Lower lobe of right lung (tissue), 2 donors: ENCODE measurements around the gene CMIP. TPM values are rescaled to one million over a fixed set of nuclear protein-coding genes. Genes with fewer than 3 reads are reported as not detected.

Source experiments
- ATAC-seq, 2 donors: fragments of 200-7000 bp; cut with Tn5 transposase; one replicate each; pipeline ENCODE4 v1.9.1; 2020 to 2022; ENCODE audit warnings: mild to moderate bottlenecking in 2 of 2, moderate library complexity in 2 of 2
- DNase-seq: peaks from one replicate; pipeline ENCODE4 v3.0.0-alpha.2; 2020
- H3K27ac ChIP-seq: fragments of 200-600 bp; one replicate; pipeline ENCODE4 v1.8.0; 2022
- H3K27me3 ChIP-seq: fragments of 200-600 bp; one replicate; pipeline ENCODE4 v1.8.0; 2022; ENCODE audit warnings: low read depth
- H3K36me3 ChIP-seq: fragments of 200-600 bp; one replicate; pipeline ENCODE4 v1.8.0; 2022; ENCODE audit warnings: mild to moderate bottlenecking
- H3K4me1 ChIP-seq: fragments of 200-600 bp; one replicate; pipeline ENCODE4 v1.8.0; 2022
- H3K4me3 ChIP-seq: fragments of 200-600 bp; one replicate; pipeline ENCODE4 v1.8.0; 2022; ENCODE audit warnings: mild to moderate bottlenecking
- H3K9me3 ChIP-seq: fragments of 200-600 bp; one replicate; pipeline ENCODE4 v1.8.0; 2022
- intact Hi-C: fragments of 100-400 bp; cut with DNase I; formaldehyde crosslinking; loops from one replicate; pipeline ENCODE4 v1.11.0; 2022
- total RNA-seq: library from RNA; stranded (reverse); fragmentation: NEBNext Ultra II Directional; extraction: Animal tissue kit (Norgen Biotek cat#: 25700); gene quantifications from one replicate; pipeline ENCODE4 v1.2.1, GENCODE V29; 2021
- TF ChIP-seq, protein P1 (sequence below): fragments of 200-600 bp; IDR thresholded peaks from one replicate; pipeline ENCODE4 v1.8.0; 2022; ENCODE audit warnings: antibody characterized with exemption, mild to moderate bottlenecking
- donor health status: DM: no; HTN: yes; CAD: no; lungs with severe emphysema.

Gene CMIP
- total RNA-seq, 1 donor from 2014 or later: 77.4 TPM

DNA sequence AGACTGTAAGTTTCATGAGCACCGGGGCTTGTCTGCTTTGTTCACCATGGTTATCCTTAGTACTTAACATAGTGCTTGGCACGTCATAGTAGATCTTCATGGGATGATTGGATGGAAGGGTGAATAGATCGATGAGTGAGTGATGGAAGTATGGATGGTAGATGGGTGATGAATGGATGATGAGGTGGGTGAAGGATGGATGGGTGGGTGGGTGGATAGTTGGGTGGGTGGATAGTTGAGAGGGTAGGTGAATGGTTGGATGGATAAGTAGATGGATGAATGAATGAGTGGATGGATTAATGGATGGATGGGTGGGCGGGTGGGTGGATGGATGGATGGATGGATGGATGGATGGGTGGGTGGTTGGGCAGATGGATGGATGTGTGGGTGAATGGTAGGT is 201.3 kb downstream of the CMIP start:
- Histone ChIP-seq H3K27ac (no peak overlapping the region), H3K9me3 (no peaks in the 10 kb centered on the region), H3K36me3 (peaks cover 10% of the 10 kb centered on the region), H3K4me1 (peaks cover 14% of the 10 kb centered on the region), H3K27me3 (no peaks in the 10 kb centered on the region), H3K4me3 (no peak overlapping the region)
- TF ChIP-seq, protein P1, sequence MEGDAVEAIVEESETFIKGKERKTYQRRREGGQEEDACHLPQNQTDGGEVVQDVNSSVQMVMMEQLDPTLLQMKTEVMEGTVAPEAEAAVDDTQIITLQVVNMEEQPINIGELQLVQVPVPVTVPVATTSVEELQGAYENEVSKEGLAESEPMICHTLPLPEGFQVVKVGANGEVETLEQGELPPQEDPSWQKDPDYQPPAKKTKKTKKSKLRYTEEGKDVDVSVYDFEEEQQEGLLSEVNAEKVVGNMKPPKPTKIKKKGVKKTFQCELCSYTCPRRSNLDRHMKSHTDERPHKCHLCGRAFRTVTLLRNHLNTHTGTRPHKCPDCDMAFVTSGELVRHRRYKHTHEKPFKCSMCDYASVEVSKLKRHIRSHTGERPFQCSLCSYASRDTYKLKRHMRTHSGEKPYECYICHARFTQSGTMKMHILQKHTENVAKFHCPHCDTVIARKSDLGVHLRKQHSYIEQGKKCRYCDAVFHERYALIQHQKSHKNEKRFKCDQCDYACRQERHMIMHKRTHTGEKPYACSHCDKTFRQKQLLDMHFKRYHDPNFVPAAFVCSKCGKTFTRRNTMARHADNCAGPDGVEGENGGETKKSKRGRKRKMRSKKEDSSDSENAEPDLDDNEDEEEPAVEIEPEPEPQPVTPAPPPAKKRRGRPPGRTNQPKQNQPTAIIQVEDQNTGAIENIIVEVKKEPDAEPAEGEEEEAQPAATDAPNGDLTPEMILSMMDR: no peak
- ATAC-seq (no peak), DNase-seq (no peak)
- intact Hi-C loops: no loop called here

DNA sequence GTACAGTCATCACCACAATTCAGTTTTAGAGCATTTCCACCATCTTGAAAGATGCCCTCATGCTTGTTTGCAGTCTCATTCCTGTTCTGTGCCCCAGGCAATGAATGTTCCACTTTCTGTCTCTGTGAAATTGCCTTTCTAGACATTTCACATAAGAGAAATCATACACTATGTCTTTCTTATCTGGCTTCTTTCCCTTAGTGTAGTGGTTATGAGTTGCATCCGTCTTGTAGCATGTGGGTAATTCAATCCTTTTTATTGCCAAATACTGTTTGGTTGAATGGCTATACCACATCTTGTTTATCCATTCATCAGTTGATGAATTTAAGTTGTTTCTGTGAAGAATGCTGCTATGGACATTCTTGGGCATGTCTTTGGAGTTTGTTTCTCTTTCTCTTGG is 202.0 kb downstream of the CMIP start:
- ATAC-seq: no peak
- no peaks in the 10 kb centered on the region for H3K27me3 ChIP-seq
- peaks cover 21% of the 10 kb centered on the region for H3K4me1 ChIP-seq
- H3K4me3 ChIP-seq: no peak overlapping the region
- DNase-seq: no peak
- peaks cover 5% of the 10 kb centered on the region for H3K36me3 ChIP-seq
- no peak overlapping the region for H3K27ac ChIP-seq
- intact Hi-C loops: no loop called here
- TF ChIP-seq, protein P1: no peak
- no peaks in the 10 kb centered on the region for H3K9me3 ChIP-seq

- intact Hi-C loops: no loop called here
- Histone ChIP-seq H3K4me3 (no peak overlapping the region), H3K36me3 (peaks cover 5% of the 10 kb centered on the region), H3K27me3 (no peaks in the 10 kb centered on the region), H3K27ac (no peak overlapping the region), H3K4me1 (peaks cover 25% of the 10 kb centered on the region), H3K9me3 (no peaks in the 10 kb centered on the region)
- TF ChIP-seq, protein P1: no peak
- no peak for ATAC-seq
- no peak for DNase-seq
These were observed 202.9 kb downstream of the CMIP start for GRCh38 chr16:81647527-81647926.

DNA sequence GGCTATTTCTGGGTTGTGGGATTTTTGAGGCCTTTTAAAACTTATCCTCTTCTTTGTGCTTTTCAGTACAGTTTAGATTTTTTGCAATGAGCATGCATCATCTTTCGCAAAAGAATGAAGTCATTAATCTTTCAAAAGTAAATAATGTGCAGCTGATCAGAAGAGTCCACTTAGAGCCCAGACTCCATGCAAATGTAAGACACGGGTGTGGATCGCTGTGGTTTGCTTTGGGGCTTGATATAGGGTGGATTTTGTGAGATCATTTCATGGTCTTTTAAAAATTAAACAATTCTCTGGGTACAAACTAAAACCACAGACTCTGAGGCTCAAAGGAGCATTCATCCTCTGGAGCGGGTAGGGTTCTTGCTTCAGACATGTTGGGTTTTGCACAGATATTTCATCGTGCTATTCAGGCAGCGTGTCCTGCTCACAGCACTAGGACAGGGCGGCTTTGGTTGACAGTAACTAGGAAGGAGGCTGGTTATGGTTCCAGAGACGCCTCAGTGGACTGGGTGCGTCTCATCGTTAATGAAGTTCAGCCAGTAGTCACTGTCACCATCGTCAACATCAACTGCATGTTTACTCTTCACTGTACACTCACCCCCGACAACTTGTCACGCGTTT is 205.1 kb downstream of the CMIP start:
- TF ChIP-seq, protein P1: no peak
- H3K9me3 ChIP-seq: no peaks in the 10 kb centered on the region
- no peak overlapping the region for H3K27ac ChIP-seq
- DNase-seq (no peak), ATAC-seq (no peak)
- no peaks in the 10 kb centered on the region for H3K27me3 ChIP-seq
- no peak overlapping the region for H3K4me3 ChIP-seq
- intact Hi-C loops: no loop called here
- H3K4me1 ChIP-seq: peaks cover 34% of the 10 kb centered on the region
- H3K36me3 ChIP-seq: peaks cover 26% of the 10 kb centered on the region

DNA sequence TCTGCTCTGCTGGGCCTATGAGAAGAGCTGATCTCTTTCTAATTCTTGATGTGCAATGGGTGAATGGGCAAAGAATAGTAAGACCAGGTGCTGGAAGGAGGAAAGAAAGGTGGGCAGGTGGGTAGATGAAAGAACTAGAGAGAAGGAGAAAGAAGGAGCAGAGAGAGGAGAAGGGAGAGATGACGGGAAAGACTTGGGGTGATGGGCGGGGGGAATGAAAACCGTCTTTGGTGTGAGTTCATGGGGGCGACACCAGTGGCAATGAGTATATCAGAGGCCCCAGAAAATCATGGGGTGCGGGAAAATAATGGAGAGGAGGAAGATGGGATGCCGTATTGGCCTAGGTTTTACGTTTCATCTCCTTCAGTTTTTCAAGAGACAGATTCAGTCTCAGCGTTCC is 205.7 kb downstream of the CMIP start:
- Histone ChIP-seq H3K27ac (no peak overlapping the region), H3K27me3 (no peaks in the 10 kb centered on the region), H3K36me3 (peaks cover 29% of the 10 kb centered on the region), H3K4me1 (peaks cover 29% of the 10 kb centered on the region), H3K9me3 (no peaks in the 10 kb centered on the region), H3K4me3 (no peak overlapping the region)
- TF ChIP-seq, protein P1: no peak
- no peak for ATAC-seq
- intact Hi-C loops: no loop called here
- DNase-seq: no peak
